HL-60 (cell line): ENCODE results near the gene CERS6.

Experiments used
- DNase-seq, 2 experiments: peaks; one replicate each; pipeline ENCODE4 v3.0.0-alpha.2; 2010 to 2020; ENCODE audit warnings: low read depth in 1 of 2, low spot score in 1 of 2
- H3K27ac ChIP-seq: fragments of 250-450 bp; sonication (Bioruptor Pico); replicated peaks from 2 replicates; pipeline ENCODE4 v1.5.1; 2020; ENCODE audit warnings: mild to moderate bottlenecking, moderate library complexity
- H3K27me3 ChIP-seq: fragments of 250-450 bp; sonication (Bioruptor Pico); 2 replicates; pipeline ENCODE4 v1.5.1; 2021; ENCODE audit warnings: mild to moderate bottlenecking, moderate library complexity; ENCODE audit not compliant: insufficient read depth, poor library complexity, severe bottlenecking
- H3K4me3 ChIP-seq: replicated peaks from 2 replicates; pipeline ENCODE4 v1.5.1; 2011; ENCODE audit warnings: mild to moderate bottlenecking, control low read depth, low read length; ENCODE audit not compliant: insufficient read depth
- GABPA ChIP-seq: IDR thresholded peaks from 2 replicates; pipeline ENCODE4 v1.6.1; 2012; ENCODE audit warnings: low read depth
- POLR2AphosphoS5 ChIP-seq: IDR thresholded peaks from 2 replicates; pipeline ENCODE4 v1.6.1; 2012; ENCODE audit warnings: low read depth
- SPI1 ChIP-seq: IDR thresholded peaks from 2 replicates; pipeline ENCODE4 v1.6.1; 2012; ENCODE audit warnings: low read depth, mild to moderate bottlenecking, borderline replicate concordance
- TF ChIP-seq, protein P1 (sequence below): IDR thresholded peaks from 2 replicates; pipeline ENCODE4 v1.6.1; 2012; ENCODE audit warnings: low read depth; ENCODE audit not compliant: insufficient replicate concordance
- TF ChIP-seq, protein P2 (sequence below): IDR thresholded peaks from one replicate; pipeline ENCODE4 v1.5.1; 2011; ENCODE audit warnings: low read length, control low read depth, inconsistent platforms; ENCODE audit not compliant: insufficient read depth

CERS6 gene

DNA sequence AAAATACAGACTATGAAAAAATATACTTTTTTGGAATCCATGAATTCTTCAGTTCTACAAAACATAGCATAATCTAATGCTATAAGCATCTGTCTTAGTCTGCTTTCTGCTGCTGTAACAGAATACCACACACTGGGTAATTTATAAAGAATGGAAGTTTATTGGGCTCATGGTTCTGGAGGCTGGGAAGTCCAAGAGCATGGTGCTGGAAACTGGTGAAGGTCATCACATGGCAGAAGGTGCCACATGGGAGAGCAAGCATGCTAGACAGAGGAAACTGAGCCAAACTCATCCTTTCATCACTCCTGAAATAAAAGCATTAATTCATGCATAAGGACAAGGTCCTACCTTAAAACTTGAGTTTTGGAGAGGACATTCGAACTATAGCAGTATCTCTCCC is 319.8 kb downstream of the CERS6 start:
- Histone ChIP-seq H3K27ac (no peak overlapping the region), H3K4me3 (no peak overlapping the region), H3K27me3 (no peaks in the 10 kb centered on the region)
- TF ChIP-seq, protein P1, sequence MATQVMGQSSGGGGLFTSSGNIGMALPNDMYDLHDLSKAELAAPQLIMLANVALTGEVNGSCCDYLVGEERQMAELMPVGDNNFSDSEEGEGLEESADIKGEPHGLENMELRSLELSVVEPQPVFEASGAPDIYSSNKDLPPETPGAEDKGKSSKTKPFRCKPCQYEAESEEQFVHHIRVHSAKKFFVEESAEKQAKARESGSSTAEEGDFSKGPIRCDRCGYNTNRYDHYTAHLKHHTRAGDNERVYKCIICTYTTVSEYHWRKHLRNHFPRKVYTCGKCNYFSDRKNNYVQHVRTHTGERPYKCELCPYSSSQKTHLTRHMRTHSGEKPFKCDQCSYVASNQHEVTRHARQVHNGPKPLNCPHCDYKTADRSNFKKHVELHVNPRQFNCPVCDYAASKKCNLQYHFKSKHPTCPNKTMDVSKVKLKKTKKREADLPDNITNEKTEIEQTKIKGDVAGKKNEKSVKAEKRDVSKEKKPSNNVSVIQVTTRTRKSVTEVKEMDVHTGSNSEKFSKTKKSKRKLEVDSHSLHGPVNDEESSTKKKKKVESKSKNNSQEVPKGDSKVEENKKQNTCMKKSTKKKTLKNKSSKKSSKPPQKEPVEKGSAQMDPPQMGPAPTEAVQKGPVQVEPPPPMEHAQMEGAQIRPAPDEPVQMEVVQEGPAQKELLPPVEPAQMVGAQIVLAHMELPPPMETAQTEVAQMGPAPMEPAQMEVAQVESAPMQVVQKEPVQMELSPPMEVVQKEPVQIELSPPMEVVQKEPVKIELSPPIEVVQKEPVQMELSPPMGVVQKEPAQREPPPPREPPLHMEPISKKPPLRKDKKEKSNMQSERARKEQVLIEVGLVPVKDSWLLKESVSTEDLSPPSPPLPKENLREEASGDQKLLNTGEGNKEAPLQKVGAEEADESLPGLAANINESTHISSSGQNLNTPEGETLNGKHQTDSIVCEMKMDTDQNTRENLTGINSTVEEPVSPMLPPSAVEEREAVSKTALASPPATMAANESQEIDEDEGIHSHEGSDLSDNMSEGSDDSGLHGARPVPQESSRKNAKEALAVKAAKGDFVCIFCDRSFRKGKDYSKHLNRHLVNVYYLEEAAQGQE = no peak
- no peak for TF ChIP-seq GABPA
- TF ChIP-seq SPI1 = no peak
- no peak for DNase-seq

DNA sequence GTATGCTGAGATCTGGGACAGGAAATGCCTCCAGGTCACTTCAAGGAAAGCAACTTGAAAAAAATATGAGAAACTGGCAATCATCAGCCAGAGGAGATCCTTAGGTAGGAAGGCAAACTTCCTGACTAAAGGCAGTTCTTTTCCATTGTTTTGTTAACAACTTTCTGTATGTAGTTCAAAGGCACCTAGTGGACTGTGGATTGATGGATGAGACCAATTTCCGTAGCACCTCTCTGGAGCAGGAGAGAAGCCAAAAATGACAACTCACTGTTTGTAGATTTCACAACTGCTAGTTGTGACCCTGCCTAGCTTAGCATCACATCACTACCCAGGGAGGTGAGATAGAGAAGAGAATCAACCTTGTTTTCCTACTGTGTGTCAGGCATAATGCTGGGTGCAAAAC is 324.6 kb downstream of the CERS6 start:
- Histone ChIP-seq H3K4me3 (no peak overlapping the region), H3K27ac (no peak overlapping the region), H3K27me3 (no peaks in the 10 kb centered on the region)
- DNase-seq = no peak
- no peak for TF ChIP-seq GABPA
- TF ChIP-seq, protein P1 = no peak
- no peak for TF ChIP-seq SPI1
- TF ChIP-seq, protein P2, sequence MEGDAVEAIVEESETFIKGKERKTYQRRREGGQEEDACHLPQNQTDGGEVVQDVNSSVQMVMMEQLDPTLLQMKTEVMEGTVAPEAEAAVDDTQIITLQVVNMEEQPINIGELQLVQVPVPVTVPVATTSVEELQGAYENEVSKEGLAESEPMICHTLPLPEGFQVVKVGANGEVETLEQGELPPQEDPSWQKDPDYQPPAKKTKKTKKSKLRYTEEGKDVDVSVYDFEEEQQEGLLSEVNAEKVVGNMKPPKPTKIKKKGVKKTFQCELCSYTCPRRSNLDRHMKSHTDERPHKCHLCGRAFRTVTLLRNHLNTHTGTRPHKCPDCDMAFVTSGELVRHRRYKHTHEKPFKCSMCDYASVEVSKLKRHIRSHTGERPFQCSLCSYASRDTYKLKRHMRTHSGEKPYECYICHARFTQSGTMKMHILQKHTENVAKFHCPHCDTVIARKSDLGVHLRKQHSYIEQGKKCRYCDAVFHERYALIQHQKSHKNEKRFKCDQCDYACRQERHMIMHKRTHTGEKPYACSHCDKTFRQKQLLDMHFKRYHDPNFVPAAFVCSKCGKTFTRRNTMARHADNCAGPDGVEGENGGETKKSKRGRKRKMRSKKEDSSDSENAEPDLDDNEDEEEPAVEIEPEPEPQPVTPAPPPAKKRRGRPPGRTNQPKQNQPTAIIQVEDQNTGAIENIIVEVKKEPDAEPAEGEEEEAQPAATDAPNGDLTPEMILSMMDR = no peak
- TF ChIP-seq POLR2AphosphoS5 = no peak

DNA sequence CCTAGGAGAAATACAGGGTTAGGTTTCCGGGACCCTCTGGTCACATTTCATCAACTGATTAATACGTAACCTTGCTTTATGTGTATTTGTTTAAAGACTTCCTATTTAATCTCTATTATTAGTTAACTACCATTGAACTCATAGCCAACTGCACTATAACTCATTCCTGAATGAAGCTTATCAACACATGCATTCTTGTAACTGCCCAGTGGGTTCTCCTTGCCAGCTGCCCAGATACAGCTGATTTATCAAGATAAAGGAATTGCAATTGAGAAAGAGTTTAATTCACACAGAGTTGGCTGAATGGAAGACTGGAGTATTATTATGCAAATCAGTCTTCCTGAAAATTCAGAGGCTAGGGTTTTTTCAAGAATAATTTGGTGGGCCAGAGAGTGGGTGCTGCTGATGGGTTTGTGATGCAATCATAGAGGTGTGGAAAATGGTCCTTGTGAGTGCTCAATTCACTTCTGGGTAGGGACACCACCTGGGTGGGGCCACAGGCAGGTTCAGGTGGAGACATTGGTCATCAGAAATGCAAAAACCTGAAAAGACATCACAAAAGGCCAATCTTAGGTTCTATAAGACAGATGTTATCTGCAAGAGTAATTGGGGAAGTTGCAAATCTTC is 325.2 kb downstream of the CERS6 start:
- no peak overlapping the region for H3K27ac ChIP-seq
- no peak overlapping the region for H3K4me3 ChIP-seq
- DNase-seq = no peak
- TF ChIP-seq POLR2AphosphoS5 (no peak), SPI1 (no peak)
- no peaks in the 10 kb centered on the region for H3K27me3 ChIP-seq

DNA sequence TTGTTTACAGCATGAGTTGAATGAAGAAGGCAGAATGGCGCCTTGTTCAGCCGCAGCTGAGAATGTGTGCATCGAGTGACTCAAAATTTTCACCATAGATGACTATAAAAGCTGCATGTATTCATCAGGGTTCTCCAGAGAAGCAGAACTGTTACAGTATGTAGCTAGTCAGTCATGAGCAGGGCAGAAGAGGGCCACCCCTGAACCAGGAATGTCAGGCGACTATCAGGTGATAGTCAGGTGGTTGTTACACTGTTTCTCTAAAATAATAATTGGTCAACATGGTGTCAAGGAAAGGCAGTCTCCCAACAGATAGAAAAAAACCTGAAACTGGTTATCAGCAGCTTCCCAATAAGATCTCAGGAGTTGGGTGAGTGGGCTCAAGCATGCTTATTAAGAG is 326.2 kb downstream of the CERS6 start:
- no peak for TF ChIP-seq GABPA
- DNase-seq = no peak
- Histone ChIP-seq H3K27me3 (no peaks in the 10 kb centered on the region), H3K4me3 (no peak overlapping the region), H3K27ac (no peak overlapping the region)

DNA sequence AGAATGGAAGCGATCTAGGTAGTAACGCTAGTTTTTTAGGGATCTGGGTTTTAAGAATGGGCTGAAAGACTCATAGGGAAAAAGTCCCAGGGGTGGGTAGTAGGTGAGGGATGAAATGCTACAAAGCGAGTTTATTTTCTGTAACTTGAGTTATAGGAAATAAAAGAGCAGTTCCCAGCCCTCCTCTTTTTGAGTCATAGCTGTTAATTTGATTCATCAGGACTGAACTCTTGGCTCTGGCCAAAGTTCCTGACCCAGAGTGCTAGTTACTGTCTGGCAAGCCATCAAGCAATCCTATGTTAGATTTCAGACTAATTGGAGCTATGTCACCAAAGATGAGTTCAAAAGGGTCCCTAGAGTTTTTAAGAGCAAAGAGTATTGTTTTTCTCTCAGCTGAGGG is 328.9 kb downstream of the CERS6 start:
- no peak for DNase-seq
- Histone ChIP-seq H3K4me3 (no peak overlapping the region), H3K27ac (no peak overlapping the region), H3K27me3 (no peaks in the 10 kb centered on the region)
- no peak for TF ChIP-seq POLR2AphosphoS5
- no peak for TF ChIP-seq SPI1
- TF ChIP-seq GABPA = no peak
- TF ChIP-seq, protein P1 = no peak
- TF ChIP-seq, protein P2 = no peak
